Measurements from ENCODE around the gene AAK1.

DNA sequence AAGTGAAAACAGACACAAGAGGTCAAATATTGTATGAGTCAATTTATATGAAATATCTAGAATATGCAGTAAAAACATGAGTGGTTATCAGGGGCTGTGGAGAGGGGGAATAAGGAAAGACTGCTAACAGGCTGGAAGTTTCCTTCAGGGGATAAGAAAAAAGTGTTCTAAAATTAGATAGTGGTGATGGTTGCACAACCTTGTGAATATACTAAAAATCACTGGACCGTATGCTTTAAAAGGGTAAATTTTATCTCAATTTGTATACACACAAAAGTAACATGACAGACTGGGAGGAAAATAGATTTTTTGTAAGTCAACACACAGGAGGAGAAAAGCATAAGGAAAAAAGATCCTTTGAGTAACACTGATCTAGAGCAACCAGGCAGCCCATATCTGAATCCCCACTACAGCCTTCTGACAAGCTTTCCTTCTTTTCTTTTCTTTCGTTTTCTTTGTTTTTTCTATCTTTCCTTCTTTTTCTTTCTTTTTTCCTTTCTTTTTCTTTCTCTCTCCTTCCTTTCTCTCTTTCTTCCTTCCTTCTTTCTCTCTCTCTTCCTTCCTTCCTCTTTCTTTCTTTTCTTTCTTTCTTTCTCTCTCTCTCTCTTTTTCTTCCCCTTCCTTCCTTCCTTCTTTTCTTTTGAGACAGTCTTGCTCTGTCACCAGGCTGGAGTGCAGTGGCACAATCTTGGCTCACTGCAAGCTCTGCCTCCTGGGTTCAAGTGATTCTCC is 95.4 kb downstream of the AAK1 start:
- TF ChIP-seq, protein P1, sequence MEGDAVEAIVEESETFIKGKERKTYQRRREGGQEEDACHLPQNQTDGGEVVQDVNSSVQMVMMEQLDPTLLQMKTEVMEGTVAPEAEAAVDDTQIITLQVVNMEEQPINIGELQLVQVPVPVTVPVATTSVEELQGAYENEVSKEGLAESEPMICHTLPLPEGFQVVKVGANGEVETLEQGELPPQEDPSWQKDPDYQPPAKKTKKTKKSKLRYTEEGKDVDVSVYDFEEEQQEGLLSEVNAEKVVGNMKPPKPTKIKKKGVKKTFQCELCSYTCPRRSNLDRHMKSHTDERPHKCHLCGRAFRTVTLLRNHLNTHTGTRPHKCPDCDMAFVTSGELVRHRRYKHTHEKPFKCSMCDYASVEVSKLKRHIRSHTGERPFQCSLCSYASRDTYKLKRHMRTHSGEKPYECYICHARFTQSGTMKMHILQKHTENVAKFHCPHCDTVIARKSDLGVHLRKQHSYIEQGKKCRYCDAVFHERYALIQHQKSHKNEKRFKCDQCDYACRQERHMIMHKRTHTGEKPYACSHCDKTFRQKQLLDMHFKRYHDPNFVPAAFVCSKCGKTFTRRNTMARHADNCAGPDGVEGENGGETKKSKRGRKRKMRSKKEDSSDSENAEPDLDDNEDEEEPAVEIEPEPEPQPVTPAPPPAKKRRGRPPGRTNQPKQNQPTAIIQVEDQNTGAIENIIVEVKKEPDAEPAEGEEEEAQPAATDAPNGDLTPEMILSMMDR (conservative IDR thresholded peaks at IDR 0.05; ENCODE audit: low read depth in 2 of 2), result no peak
- TF ChIP-seq CREB1 (CRISPR knock-in tag; IDR thresholded peaks at IDR 0.05; ENCODE audit: low read depth), result no peak
- no peak for TF ChIP-seq JUNB (IDR thresholded peaks at IDR 0.05; ENCODE audit: unreplicated experiment)
- TF ChIP-seq EZH2 (IDR thresholded peaks at IDR 0.05; ENCODE audit: low read depth, unreplicated experiment), result no peak
- TF ChIP-seq, protein P2, sequence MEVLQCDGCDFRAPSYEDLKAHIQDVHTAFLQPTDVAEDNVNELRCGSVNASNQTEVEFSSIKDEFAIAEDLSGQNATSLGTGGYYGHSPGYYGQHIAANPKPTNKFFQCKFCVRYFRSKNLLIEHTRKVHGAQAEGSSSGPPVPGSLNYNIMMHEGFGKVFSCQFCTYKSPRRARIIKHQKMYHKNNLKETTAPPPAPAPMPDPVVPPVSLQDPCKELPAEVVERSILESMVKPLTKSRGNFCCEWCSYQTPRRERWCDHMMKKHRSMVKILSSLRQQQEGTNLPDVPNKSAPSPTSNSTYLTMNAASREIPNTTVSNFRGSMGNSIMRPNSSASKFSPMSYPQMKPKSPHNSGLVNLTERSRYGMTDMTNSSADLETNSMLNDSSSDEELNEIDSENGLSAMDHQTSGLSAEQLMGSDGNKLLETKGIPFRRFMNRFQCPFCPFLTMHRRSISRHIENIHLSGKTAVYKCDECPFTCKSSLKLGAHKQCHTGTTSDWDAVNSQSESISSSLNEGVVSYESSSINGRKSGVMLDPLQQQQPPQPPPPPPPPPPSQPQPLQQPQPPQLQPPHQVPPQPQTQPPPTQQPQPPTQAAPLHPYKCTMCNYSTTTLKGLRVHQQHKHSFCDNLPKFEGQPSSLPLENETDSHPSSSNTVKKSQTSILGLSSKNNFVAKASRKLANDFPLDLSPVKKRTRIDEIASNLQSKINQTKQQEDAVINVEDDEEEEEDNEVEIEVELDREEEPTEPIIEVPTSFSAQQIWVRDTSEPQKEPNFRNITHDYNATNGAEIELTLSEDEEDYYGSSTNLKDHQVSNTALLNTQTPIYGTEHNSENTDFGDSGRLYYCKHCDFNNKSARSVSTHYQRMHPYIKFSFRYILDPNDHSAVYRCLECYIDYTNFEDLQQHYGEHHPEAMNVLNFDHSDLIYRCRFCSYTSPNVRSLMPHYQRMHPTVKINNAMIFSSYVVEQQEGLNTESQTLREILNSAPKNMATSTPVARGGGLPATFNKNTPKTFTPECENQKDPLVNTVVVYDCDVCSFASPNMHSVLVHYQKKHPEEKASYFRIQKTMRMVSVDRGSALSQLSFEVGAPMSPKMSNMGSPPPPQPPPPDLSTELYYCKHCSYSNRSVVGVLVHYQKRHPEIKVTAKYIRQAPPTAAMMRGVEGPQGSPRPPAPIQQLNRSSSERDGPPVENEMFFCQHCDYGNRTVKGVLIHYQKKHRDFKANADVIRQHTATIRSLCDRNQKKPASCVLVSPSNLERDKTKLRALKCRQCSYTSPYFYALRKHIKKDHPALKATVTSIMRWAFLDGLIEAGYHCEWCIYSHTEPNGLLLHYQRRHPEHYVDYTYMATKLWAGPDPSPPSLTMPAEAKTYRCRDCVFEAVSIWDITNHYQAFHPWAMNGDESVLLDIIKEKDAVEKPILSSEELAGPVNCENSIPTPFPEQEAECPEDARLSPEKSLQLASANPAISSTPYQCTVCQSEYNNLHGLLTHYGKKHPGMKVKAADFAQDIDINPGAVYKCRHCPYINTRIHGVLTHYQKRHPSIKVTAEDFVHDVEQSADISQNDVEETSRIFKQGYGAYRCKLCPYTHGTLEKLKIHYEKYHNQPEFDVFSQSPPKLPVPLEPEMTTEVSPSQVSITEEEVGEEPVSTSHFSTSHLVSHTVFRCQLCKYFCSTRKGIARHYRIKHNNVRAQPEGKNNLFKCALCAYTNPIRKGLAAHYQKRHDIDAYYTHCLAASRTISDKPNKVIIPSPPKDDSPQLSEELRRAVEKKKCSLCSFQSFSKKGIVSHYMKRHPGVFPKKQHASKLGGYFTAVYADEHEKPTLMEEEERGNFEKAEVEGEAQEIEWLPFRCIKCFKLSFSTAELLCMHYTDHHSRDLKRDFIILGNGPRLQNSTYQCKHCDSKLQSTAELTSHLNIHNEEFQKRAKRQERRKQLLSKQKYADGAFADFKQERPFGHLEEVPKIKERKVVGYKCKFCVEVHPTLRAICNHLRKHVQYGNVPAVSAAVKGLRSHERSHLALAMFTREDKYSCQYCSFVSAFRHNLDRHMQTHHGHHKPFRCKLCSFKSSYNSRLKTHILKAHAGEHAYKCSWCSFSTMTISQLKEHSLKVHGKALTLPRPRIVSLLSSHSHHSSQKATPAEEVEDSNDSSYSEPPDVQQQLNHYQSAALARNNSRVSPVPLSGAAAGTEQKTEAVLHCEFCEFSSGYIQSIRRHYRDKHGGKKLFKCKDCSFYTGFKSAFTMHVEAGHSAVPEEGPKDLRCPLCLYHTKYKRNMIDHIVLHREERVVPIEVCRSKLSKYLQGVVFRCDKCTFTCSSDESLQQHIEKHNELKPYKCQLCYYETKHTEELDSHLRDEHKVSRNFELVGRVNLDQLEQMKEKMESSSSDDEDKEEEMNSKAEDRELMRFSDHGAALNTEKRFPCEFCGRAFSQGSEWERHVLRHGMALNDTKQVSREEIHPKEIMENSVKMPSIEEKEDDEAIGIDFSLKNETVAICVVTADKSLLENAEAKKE (CRISPR knock-in tag; IDR thresholded peaks at IDR 0.05), result no peak
- TF ChIP-seq NANOG (IDR thresholded peaks at IDR 0.05; ENCODE audit: borderline replicate concordance), result no peak
- TF ChIP-seq POLR2AphosphoS5 (IDR thresholded peaks at IDR 0.05; ENCODE audit: low read depth), result no peak

All from GM23338 (cell line).